ENCODE measurements around the gene SMC1B.
"Not testable (repeated sequence)": the region's sequence is repeated elsewhere in the genome, so short reads cannot be mapped to it uniquely, and the experiment has no call there.

Gene SMC1B

GRCh38 chr22:45445031-45445710, 31.8 kb upstream of the SMC1B start:
- DNase-seq: no peak

- DNase-seq: no peak
Measured at GRCh38 chr22:45444168-45444567, 30.8 kb upstream of the SMC1B start.

DNA sequence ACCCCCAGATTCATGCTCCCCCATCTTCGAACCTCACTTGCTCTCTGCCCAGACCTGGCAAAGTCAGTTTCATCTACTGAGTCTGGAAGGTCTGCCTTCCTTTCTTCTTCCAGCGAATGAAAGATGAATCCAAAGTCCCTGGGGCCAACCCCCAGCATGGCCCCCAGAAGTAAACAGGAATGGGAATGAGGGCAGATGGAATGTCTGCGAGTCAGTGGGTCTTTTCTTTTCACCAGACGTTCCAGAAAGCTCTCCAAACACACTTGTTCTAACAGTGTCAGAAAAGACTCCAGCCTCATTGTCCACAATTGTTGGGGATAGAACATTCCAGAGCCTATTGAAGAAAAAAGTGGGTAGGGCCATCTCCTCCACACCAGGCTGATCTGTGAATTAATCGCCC, 28.7 kb upstream of the SMC1B start:
- DNase-seq: no peak

- peak; percentile 21 for DNase-seq
Measured at GRCh38 chr22:45441138-45441537, 27.7 kb upstream of the SMC1B start.

GRCh38 chr22:45440688-45441087, 27.3 kb upstream of the SMC1B start:
- DNase-seq: not testable (repeated sequence)

- DNase-seq: no peak
Measured at GRCh38 chr22:45438336-45438735, 24.9 kb upstream of the SMC1B start.

- not testable (repeated sequence) for DNase-seq
Measured at GRCh38 chr22:45436871-45437517, 23.6 kb upstream of the SMC1B start.

GRCh38 chr22:45435544-45436139, 22.2 kb upstream of the SMC1B start:
- peak; percentile 81 for DNase-seq

- DNase-seq: no peak
Measured at GRCh38 chr22:45434981-45435380, 21.6 kb upstream of the SMC1B start.

DNA sequence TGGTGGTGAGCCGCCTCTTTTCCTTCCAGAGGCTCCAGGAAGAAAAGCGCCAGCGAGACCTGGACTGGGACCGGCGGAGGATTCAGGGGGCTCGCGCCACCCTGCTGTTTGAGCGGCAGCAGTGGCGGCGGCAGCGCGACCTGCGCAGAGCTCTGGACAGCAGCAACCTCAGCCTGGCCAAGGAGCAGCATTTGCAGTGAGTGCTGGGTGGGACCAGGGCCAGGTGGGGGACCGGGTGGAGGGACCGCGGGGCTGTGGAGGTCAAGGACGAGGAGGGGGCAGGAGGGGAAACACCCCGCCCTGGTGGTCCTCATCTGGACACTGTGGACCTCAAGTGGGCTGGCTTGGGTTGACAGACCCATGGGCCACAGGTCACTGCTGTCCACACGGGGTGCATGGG, 17.5 kb upstream of the SMC1B start:
- no peak for DNase-seq

DNA sequence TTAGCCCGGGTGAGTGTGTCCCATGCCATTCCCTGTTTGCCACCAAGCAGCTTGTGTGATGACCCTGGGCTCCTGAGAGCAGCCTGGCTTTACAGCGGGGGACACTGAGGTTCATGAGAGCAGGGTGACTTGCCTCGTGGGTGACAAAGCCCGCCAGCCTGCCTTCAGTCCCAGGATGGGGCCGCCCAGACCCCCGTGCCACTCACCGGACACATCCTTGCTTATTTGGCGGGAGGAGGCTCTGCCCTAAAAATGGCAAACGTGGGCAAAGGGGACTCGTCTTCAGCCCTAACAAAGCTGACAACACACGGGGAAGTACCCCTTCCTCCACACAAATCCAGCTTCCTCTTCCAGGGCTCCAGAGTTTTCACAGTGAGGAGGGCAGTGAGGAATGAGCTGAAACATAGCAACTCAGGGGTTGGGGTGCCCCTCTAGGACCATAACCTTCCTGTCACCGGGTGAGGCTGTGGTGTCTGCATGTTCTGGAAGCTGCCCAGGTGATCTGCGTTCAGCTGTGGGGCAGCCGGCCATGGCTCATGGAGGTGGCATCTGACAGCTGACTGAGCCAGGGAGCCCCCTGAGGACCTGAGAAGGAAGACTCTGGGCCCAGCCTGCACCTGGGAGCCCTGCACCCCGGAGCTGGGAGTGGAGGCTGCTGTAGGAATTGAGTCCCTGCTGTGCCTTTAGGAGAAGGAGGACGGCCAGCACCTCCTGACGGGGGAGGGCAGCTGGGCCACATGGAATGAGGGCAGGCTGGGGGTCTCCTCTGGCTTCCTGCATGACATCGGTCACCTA, 16.8 kb upstream of the SMC1B start:
- no peak for DNase-seq

GRCh38 chr22:45429424-45429823, 16.0 kb upstream of the SMC1B start:
- DNase-seq: no peak

GRCh38 chr22:45428391-45429385, 15.3 kb upstream of the SMC1B start:
- DNase-seq: no peak

DNA sequence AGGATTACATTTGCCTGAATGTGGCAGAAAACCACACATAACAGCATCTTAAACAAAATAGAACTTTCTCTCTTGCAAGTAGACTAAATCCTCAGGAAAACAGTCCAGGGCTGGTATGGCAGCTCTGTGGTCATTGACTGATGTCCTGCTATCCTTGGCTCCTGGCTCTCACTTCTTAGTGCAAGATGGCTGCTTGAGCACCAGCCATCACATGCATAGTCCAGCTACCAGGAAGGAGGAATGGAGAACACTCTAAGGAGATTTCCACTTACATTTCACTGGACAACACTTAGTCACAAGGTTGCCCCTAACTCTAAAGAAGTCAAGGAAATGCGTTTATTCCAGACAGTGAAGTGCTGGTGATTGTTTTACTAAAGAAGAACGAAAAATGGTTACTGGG, 13.7 kb upstream of the SMC1B start:
- no peak for DNase-seq

DNA sequence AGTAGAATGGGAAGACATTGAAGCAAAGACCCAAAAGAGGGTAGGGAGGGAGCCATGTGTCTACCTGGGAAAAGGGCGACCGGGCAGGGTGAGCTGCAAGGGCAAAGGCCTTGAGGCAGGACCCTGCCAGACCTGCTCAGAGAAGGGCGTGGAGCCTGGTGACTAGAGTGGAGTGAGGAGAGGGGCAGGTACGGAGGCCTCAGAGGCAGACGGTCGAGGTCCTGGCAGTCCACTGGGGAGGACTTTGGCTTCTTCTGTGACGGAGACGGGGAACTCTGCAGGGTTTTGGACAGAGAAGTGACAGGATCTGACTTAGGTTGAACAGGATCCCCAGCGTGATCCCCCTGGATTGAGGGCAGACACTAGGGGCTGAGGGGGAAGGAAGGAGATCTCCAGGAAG, 13.0 kb upstream of the SMC1B start:
- DNase-seq: no peak

- DNase-seq: no peak
Measured at GRCh38 chr22:45425531-45426265, 12.3 kb upstream of the SMC1B start.

DNA sequence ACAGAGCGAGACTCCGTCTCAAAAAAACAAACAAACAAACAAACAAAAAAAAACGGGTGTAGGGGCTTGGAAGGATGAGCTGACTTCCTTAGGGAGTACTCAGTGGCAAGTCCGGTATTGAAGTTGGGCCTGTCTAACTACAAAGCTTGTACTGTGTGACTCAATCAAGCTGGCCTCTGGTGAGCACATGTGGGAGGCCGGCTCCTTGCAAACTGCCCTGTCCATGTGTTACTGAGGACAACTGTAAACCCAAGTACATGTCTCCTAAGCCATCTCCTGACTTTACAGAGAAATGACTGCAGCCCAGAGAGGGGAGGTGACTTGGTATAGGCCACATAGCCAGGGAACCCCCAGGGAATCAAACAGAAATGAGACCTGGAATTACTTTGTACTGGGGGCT, 11.7 kb upstream of the SMC1B start:
- no peak for DNase-seq

- DNase-seq: no peak
Measured at GRCh38 chr22:45424241-45424731, 10.9 kb upstream of the SMC1B start.

GRCh38 chr22:45423524-45423923, 10.1 kb upstream of the SMC1B start:
- DNase-seq: no peak

- DNase-seq: no peak
Measured at GRCh38 chr22:45422237-45422983, 9.0 kb upstream of the SMC1B start.
